AG10803 (cell line): Measurements from ENCODE around the gene C7orf33.

Source experiments
- DNase-seq: peaks from one replicate; pipeline ENCODE4 v3.0.0; 2010; ENCODE audit warnings: low read depth
- H3K4me3 ChIP-seq: 2 replicates; pipeline ENCODE4 v1.5.1; 2011; ENCODE audit warnings: mild to moderate bottlenecking, low read length, control low read depth
- CTCF ChIP-seq: conservative IDR thresholded peaks from 2 replicates; pipeline ENCODE4 v1.5.1; 2011; ENCODE audit warnings: mild to moderate bottlenecking, low read length, control low read depth, inconsistent platforms

Gene C7orf33, protein sequence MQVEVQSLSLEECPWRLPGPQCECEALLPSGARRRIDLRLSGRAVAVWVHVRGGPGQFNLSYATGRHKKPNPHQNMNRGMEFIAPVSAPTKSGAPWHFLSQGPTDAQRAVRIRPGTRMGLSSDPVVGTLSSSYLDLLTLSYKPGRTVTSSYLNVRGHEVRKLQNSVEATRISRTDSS

DNA sequence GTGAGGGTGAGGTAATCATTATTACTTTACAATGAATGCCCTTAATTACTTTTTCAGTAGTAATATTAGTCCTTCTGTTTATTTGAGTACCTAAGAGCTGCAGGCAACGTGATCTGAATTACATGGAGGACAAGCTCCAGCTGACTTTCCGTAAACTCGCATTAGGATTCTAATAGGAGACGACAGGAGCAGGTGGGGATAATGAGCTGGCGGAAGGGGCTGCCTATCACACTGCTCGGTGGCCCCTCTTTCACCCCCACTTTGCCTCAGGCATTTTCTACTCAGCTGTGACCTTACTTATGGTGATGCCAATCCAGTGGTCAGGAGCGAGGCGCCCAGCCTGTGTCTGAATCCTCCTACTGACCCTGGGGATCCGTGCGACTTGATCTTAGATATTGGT, at the start of gene C7orf33:
TSS of gene C7orf33 (plus strand) at position 296 of the 400 bp plus-strand sequence. CDS start 160 bp downstream, outside the sequence.
- TF ChIP-seq CTCF, result no peak
- no peak for DNase-seq
- no peak within 1 kb of the TSS for H3K4me3 ChIP-seq

DNA sequence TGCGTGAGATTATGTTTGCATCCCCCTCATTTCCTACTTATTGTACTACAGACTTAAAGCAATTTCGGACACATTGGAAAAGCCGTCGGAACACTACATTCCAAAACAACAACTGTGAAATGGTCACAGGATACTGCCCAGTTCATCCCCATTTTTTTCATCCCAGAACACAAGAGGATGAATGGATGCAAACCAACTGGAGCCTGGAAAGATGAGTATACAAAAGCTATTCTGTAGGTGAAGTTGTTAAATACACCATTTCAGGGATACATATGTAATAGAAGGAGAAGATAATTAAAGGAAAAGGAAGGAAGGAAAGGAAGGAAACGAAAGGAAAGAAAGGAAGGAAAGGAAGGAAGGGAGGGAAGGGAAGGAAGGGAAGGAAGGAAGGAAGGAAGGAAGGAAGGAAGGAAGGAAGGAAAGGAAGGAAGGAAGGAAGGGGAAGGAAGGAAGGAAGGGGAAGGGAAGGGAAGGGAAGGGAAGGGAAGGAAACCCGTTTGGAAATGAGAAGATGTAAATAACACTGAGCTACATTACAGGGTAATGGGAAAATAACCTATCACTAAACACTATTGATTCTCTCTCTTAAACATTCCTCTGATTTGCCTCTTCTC, 48.6 kb upstream of the C7orf33 start:
- no peak for TF ChIP-seq CTCF
- H3K4me3 ChIP-seq, result no peak overlapping the region
- no peak for DNase-seq

DNA sequence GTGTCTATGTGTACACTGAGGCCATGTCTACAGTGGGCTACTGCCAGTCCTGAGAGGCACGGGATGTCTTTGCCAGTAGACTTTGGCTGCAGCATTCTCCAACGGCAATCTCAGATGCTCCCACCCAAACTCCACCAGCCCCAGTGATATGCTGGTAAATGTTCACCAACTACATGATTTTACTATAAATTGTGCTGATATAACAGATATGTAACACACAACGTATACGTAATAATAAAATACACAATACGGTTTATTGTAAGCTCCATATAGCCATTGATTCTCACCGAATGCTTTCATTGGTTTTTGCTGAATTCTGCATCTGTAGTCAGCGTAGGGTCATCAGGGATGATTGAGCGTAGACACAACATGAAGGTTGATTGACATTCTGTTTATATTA, 47.3 kb upstream of the C7orf33 start:
- DNase-seq, result no peak
- no peak overlapping the region for H3K4me3 ChIP-seq
- no peak for TF ChIP-seq CTCF

GRCh38 chr7:148545172-148545571, 45.4 kb upstream of the C7orf33 start:
- TF ChIP-seq CTCF, result no peak
- H3K4me3 ChIP-seq, result no peak overlapping the region
- DNase-seq, result no peak

GRCh38 chr7:148545932-148546331, 44.6 kb upstream of the C7orf33 start:
- no peak for DNase-seq
- no peak for TF ChIP-seq CTCF
- H3K4me3 ChIP-seq, result no peak overlapping the region

DNA sequence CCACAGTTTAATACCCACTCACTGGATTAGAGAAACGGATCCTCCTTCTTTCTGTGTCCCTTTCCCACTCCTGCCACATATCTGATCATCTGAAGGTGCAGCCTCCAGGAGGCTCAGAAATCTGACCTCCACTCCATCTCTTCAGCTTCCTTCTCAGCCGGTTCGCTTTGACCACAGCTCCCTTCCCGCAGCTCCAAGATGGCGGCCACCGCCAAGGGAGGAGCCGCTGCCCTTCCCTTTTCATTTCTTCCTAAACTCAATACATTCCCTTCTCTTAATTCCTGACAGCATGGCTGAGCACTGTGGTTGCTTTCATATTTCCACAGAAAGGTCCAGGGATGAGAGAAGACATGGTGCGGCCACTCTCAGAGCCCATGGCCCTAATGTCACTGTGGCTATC, 43.7 kb upstream of the C7orf33 start:
- no peak for DNase-seq
- no peak for TF ChIP-seq CTCF
- no peak overlapping the region for H3K4me3 ChIP-seq

DNA sequence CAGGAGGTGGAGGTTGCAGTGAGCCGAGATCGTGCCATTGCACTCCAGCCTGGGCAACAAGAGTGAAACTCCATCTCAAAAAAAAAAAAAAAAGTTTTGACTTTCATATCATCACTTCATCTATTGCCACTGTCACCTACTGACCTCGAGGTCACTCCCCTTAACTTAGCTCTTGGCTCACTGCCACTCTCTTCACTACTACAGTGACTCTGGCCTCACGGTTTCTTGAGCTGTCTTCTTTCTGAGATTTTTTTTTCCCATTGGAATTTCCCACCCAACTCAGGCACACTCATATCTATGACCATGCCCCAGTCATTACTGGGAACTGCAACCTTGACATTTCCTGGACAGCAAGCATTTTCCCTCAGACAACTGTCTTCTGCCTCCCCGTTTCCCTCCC, 42.6 kb upstream of the C7orf33 start:
- DNase-seq, result no peak
- no peak for TF ChIP-seq CTCF
- no peak overlapping the region for H3K4me3 ChIP-seq
